ENCODE data around the gene NODAL.

GRCh38 chr10:70404036-70404786 is 37.3 kb downstream of the NODAL start, which contains the start of gene EIF4EBP2:
- no peak for TF ChIP-seq USF1 (CRISPR knock-in tag; IDR thresholded peaks at IDR 0.05)
- TF ChIP-seq USF2 (CRISPR knock-in tag; IDR thresholded peaks at IDR 0.05): no peak
- TF ChIP-seq JUN (CRISPR knock-in tag; IDR thresholded peaks at IDR 0.05): no peak
- TF ChIP-seq CTCF (IDR thresholded peaks at IDR 0.05): no peak
- TF ChIP-seq STAT6 (CRISPR knock-in tag; conservative IDR thresholded peaks at IDR 0.05; ENCODE audit: low read depth): no peak

Measured in WTC11 (cell line).